PFSK-1 (cell line): ENCODE results near the gene PPEF1.

ENCODE experiments used
- FOXP2 ChIP-seq: optimal IDR thresholded peaks from 2 replicates; pipeline ENCODE3; 2011; ENCODE audit warnings: borderline replicate concordance, control low read depth, inconsistent platforms; ENCODE audit not compliant: insufficient read depth; ENCODE audit errors: extremely low read length, extremely low read depth
- POLR2AphosphoS5 ChIP-seq: IDR thresholded peaks from 2 replicates; pipeline ENCODE4 v1.6.1; 2012; ENCODE audit warnings: low read depth, mild to moderate bottlenecking, control low read depth, low read length, moderate library complexity
- SIN3A ChIP-seq: IDR thresholded peaks from 2 replicates; pipeline ENCODE4 v1.6.1; 2012; ENCODE audit warnings: mild to moderate bottlenecking, low read length, moderate library complexity, borderline replicate concordance; ENCODE audit not compliant: insufficient read depth
- TAF1 ChIP-seq: IDR thresholded peaks from 2 replicates; pipeline ENCODE4 v1.6.1; 2012; ENCODE audit warnings: low read length, control low read depth, borderline replicate concordance; ENCODE audit not compliant: insufficient read depth
- TF ChIP-seq, protein P1 (sequence below), 2 experiments: IDR thresholded peaks; 2 replicates each; pipeline versions ENCODE4 v1.6.1 to v1.8.0; 2011 to 2012; ENCODE audit warnings: low read depth in 2 of 2, low read length in 2 of 2, control low read depth in 1 of 2, inconsistent platforms in 1 of 2, mild to moderate bottlenecking in 1 of 2, moderate library complexity in 1 of 2; ENCODE audit not compliant: insufficient read depth in 1 of 2

Gene PPEF1

DNA sequence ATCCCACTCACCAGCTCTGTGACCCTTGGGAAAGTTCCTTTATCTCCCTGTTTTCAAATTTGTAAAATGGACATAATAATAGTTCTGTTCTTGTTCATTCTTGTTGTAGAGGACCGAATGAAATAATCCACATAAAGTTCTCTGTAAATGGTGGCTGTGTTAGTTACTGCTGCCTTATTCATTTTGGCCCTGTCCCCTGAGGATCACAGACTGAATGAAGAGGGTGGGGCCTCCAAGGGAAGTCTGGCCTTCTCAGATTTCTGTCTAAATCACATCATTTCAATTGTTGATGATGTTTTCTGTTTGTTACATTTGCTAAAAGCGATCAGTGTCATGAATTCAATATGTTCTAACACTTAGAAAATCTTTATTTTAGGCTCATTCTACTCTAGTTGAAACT lies 117.9 kb downstream of the PPEF1 start:
- no peak for TF ChIP-seq TAF1
- TF ChIP-seq, protein P1, sequence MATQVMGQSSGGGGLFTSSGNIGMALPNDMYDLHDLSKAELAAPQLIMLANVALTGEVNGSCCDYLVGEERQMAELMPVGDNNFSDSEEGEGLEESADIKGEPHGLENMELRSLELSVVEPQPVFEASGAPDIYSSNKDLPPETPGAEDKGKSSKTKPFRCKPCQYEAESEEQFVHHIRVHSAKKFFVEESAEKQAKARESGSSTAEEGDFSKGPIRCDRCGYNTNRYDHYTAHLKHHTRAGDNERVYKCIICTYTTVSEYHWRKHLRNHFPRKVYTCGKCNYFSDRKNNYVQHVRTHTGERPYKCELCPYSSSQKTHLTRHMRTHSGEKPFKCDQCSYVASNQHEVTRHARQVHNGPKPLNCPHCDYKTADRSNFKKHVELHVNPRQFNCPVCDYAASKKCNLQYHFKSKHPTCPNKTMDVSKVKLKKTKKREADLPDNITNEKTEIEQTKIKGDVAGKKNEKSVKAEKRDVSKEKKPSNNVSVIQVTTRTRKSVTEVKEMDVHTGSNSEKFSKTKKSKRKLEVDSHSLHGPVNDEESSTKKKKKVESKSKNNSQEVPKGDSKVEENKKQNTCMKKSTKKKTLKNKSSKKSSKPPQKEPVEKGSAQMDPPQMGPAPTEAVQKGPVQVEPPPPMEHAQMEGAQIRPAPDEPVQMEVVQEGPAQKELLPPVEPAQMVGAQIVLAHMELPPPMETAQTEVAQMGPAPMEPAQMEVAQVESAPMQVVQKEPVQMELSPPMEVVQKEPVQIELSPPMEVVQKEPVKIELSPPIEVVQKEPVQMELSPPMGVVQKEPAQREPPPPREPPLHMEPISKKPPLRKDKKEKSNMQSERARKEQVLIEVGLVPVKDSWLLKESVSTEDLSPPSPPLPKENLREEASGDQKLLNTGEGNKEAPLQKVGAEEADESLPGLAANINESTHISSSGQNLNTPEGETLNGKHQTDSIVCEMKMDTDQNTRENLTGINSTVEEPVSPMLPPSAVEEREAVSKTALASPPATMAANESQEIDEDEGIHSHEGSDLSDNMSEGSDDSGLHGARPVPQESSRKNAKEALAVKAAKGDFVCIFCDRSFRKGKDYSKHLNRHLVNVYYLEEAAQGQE (IDR thresholded peaks at IDR 0.05; ENCODE audit: insufficient read depth in 1 of 2, low read depth in 2 of 2, low read length in 2 of 2): no peak
- TF ChIP-seq POLR2AphosphoS5: no peak
- no peak for TF ChIP-seq SIN3A
- TF ChIP-seq FOXP2: no peak

DNA sequence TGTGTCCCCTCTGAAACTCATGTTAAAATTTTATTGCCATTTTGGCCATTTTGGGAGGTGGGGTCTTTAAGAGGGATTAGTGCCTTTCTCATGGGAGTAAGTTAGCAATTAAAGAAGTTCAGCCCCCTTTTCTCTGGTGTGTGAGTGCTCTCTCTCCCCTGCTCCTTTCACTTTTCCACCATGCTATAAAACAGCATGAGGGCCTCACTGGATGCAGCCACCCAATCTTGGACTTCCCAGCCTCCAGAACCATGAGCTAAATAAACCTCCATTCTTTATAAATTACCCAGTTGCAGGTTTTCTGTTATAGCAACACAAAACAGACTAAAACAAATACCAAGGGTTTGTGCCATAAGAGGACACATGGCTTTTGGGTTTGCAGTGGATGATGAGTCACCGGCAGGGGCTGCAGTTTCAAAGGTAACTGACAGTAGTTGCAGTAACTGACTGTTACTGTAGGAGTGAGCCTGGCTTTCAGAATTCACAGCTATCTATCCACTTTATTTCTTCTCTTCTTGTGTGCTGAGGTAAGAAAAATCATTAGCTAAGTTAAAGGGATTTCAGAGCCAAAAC lies 121.5 kb downstream of the PPEF1 start:
- TF ChIP-seq FOXP2 (no peak), SIN3A (no peak)
- TF ChIP-seq, protein P1 (IDR thresholded peaks at IDR 0.05; ENCODE audit: insufficient read depth in 1 of 2, low read depth in 2 of 2, low read length in 2 of 2): no peak

DNA sequence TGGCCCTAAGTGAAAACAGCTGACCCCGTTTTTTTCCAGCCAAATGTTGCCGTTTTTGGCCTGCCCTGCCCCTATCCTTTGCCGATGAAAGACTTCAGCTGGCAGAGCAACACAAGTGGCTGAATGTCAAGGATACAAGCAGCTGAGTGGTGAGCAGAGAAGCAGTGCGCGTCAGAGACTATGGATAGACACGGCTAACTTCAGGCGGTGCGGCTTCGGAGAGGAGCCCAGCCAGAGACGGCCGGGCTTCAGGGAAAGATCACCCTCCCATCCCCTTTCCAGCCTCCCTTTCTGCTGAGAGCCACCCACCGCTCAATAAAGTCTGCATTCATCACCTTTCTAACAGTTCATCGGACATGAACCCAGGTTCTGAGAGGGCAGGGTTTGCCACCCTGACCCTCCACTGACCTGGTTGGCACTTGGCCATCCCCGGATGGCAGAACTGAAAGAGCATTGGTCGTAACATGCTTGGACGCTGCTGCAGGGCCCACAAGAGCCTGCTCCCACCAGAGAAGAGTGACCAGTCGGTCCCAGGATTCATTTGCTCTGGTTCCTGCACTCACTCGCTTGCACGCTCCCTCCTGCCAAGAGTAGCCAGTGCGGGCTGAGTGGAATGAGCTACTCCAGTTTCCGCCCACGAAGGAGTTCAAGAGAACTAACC lies 125.8 kb downstream of the PPEF1 start:
- no peak for TF ChIP-seq TAF1
- no peak for TF ChIP-seq SIN3A
- no peak for TF ChIP-seq FOXP2
- TF ChIP-seq, protein P1 (IDR thresholded peaks at IDR 0.05; ENCODE audit: insufficient read depth in 1 of 2, low read depth in 2 of 2, low read length in 2 of 2): no peak
- TF ChIP-seq POLR2AphosphoS5: no peak

DNA sequence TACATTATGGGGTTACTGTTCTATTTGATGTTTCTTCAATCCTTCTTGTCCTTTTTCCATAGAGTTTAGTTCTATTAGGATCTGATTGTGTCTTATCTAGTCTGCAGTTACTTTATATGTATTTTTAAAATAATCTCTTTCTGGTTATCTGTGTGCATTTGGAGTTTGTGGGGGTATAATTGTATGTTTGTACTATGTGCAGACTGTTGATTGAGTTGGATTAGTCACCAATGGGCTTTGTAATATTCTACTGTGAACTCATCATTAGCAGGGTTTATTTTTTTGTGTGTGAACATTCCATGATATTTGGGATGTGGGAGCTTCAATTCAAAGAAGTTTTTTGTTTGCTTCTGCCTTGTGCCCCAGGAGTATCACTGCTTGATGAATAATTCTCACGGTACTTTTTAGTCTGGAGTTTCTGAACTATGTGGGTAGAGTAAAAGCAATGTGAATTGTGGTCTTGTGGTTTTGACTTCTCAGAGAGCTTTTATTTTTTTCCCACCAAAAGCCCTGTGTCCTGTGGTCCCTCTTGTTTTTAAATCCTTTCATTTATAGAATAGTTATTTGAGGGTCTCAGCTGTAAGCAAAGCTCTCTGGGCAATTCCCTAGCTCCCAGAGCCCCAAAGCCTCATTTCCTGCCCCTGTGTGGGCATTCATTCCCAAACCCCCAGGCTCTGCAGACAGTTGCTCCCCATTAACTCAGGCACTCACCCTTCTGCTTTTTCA lies 148.6 kb downstream of the PPEF1 start:
- TF ChIP-seq SIN3A (no peak), FOXP2 (no peak), TAF1 (no peak), POLR2AphosphoS5 (no peak)
- TF ChIP-seq, protein P1 (IDR thresholded peaks at IDR 0.05; ENCODE audit: insufficient read depth in 1 of 2, low read depth in 2 of 2, low read length in 2 of 2): no peak
